Activated T-cell treated with anti-CD3 and anti-CD28 coated beads for 48 hours (primary cell): Measurements from ENCODE around the gene SYNE1.
A peak's percentile ranks its signal among the peaks of the same experiment; 100 is the strongest.
"Not testable (repeated sequence)": the region's sequence is repeated elsewhere in the genome, so short reads cannot be mapped to it uniquely, and the experiment has no call there.

Experiments
- DNase-seq: peaks from one replicate; pipeline ENCODE4 v3.0.0-alpha.2; 2020; ENCODE audit warnings: low read depth

Gene SYNE1

DNA sequence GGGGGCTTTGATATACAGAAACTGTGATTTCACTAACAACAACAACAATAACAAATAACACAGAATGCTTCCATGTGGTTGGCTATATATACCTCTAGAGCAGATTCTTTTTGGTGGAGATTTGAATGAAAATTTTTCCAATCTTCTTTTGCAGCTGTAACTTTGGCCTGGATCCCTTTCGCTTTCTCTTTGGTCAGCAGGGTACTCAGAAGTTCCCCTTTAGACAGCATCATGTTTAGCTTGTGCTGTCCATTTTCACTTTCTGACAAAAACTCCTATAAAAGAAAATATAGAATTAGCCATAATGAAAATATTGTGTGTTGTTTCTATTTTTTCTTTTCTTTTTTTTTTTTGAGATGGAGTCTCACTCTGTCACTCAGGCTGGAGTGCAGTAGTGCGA lies 264.2 kb downstream of the SYNE1 start:
- no peak for DNase-seq

DNA sequence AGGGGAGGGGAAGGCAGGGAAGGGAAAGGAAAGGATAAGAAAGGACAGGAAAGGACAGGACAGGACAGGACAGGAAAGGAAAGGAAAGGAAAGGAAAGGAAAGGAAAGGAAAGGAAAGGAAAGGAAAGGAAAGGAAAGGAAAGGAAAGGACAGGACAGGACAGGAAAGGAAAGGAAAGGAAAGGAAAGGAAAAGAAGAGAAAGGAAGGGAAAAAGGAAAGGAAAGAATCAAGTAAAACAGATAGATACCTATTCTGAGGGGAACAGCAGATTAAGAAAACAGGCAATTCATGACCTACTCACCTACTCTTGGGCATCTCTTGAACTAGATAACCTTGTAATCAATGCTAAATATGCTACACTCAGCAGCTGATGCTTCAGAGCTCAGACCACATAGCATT lies 265.4 kb downstream of the SYNE1 start:
- no peak for DNase-seq

DNA sequence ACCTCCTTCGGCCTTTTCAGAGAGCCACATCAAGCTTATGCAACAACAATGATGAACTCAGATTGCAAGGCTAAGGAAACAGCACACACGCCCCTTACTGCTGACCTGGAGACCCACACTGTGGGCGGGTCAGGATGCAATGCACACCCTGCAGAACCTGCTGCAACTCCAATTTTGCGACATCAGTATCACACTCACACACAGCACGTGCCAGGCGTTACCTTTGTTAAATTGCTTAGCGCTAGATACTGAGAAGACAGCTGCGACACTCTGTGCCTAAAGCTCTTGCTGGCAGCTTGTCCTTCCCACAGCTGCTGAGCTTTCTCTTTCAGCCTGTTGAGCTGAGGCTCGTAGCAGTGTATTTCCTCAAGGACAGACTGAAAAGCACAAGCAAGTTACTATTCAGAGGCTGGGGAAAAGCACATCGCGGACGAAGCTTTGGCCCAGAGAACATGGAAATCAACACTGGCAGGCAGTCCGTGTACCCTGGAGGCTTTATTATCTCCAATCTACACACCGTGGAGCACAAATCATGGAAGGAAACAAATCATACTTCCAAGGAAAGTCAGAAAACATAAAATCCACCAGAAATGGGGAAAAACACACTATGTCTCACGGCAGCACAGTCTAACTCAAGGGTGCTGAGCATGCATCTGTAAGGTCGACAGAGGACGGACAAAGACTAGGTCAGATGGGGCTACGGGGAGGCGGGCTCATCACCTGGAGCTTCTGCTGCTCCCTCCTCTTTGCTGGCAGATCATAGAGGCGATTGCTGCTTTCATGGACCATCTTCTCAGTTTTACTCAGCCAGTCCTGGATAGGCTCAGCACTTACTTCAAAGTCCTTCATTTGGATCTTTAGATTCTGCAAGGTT lies 268.2 kb downstream of the SYNE1 start:
- DNase-seq: no peak

DNA sequence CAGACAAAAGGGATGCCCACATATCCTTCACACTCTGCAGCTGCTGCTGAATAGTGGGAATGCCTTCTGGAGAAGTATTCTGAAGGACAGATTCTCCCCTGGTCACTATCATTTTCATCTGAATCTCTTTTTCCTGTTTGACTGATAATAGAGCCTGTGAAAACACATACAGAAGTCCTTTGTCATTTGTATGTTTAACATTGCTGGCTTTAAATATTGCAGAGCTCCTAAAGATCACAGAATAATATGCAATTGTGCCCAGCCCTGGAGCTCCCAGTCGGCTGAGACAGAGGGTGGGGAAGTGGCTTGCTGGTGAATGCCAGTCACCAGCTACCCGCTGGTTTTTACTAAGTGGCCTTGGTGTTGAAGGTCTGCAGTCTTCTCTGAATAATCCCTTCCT lies 272.3 kb downstream of the SYNE1 start:
- DNase-seq: no peak

DNA sequence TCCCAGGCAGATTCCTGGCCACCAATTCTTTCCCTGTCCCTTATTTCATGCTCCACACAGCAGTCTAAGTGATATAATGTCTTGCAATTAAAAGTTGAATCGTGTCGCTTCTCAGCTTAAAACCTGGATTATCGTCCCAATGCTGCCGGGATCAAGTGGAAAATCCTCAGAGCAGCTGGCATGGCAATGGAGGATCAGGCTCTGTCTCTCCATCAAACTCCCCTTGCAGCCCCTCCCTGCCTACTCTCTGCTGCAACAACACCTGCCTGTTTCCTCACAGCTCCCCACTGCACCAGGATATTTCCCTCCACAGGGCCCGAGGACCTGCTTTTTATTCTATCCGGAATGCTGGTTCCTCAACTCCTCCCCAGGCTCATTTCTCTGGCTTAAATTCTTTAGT lies 277.1 kb downstream of the SYNE1 start:
- DNase-seq: no peak

DNA sequence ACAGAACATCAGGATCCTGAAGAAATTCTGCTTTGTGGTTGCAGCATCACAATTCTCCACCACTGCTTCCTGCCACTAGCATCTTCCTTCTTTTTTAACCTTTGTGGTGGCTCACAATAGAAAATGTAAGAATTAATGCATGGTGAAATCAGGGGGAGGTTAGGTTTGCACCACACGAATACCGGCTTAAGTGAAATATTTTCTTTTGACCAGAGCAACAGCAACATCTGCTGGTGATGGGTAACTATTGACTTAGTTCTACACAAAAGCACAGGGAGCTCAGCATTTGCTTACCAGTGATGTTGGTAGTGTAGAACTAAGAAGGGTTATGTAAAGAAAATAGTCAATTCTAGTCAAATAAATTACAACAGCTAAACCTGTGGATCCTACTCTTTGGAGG lies 280.5 kb downstream of the SYNE1 start:
- no peak for DNase-seq

DNA sequence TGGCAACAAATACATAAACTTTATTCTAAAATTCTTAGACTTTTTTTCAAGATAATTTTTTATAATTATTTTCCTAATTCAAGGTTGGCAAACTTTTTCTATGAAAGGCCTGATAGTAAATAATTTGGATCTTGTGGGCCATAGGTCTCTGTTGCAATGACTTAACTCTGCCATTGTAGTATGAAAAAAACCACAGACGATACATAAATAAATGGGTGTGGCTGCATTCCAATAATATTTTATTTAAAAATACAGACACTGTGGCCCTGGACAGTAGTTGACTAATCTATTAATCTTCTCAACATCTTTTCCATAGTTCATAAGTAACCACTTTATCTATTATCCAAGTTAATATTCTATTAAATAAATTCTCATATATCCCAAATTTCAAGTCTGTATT lies 281.1 kb downstream of the SYNE1 start:
- no peak for DNase-seq

DNA sequence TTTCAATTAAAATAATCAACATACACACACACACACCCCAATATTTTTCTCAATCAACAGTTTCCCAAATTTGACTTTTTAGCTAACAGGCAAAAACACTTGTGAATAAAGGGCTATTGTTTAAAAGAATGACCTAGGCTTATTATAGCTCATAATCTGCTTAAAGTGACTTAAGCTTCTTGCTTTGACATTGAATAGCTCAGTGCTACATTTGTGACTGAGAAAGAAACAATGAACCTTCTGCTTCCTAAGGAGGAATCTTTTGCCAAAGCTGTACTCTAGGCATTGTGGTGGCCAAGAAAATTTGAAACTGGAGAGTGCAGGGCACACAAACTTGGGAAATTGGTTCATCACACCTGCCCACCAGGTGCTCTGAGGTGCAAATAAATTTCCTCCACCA lies 282.0 kb downstream of the SYNE1 start:
- DNase-seq: no peak

DNA sequence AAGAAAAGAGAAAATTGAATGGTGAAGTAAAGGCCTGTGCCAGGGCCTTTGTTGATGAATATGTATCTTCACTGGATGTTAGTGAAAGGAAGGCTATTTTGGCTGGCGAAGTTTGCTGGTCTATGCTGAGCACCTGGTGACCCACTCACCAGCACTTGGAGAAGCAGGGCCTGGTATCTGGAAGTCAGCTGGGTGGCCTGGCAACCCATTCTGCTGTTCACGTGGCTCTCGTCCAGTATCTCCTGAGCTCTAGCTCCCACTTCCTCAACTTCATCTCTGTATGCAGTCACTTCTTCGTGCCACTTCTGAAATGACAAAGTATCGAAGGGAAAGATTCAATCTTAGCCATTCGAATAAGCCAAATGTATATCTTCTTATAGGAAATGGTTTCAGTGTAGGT lies 283.7 kb downstream of the SYNE1 start:
- DNase-seq: no peak

DNA sequence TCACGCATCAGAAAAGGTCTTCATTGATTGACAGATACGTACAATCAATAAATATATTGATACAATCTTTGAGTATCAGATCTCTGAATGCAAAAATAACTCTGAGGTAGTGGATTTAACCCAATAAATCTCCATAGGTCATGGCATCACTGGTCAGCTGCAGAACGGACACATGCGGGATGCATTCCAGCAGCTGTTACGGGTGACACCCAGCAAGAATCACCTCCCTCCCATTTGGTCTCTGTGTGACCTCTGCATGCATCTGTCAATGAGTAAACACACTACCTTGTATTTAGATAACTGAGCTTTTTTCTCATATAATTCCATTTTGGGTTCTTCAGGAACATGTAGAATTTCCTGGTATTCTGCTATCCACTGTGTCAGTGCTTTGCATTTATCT lies 285.4 kb downstream of the SYNE1 start:
- DNase-seq: no peak

DNA sequence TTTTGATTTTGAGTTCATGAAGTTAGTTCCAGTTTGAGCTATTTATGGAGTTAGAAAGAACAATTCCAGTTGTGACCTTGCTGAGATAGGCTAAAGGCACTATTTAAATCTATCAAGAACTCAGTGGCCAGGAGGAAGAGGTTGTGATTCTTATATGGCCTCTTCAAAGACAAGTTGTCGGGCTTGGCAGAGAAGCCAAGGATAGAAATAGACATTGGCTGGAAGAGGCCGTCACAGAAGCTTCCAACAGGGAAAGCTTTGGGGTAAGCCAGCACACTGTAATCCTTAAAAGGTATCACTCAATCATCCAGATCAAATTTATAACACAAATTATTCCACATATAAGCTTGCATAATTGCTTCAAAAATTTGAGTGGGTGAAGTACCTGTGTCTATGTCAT lies 286.1 kb downstream of the SYNE1 start:
- no peak for DNase-seq

DNA sequence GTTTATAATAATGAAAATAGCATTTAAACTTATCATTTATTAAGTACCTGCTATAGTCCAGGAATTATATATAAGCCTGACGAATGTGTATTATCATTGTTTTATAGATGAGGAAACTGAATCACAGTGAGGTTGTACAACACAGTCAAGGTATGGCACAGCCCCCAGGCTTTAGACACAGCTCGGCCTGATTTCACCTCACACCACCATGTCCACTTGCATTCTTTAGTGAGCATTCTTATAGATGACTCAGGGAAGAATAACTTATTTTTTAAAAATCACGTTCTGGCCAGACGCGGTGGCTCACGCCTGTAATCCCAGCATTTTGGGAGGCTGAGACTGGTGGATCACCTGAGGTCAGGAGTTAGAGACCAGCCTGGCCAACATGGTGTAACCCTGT lies 289.0 kb downstream of the SYNE1 start:
- no peak for DNase-seq

DNA sequence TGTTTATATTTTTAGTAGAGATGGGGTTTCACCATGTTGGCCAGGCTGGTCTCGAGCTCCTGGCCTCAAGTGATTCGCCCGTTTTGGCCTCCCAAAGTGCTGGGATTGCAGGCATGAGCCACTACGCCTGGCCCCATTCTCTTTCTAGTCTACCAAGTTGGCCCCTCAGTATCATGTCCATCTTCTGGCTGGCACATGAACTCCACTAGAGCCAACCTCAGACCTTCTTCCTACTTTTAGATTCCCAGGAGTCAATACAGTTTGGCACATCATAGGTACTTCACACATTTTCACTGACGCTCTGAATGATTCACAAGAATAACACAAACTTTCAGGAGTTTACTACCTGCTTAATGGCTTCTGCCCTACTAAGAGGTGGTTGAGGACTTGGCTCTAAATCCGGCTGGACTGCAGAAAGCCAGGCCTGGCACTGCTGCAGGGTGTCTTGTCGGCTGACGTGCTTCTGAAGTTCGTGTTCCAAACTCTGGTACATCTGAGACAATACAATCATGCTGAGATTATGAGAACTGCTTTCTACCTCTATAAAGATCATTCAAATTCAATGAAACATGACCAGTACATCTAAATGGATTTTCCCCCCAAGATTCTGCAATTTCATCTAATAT lies 293.3 kb downstream of the SYNE1 start:
- no peak for DNase-seq

DNA sequence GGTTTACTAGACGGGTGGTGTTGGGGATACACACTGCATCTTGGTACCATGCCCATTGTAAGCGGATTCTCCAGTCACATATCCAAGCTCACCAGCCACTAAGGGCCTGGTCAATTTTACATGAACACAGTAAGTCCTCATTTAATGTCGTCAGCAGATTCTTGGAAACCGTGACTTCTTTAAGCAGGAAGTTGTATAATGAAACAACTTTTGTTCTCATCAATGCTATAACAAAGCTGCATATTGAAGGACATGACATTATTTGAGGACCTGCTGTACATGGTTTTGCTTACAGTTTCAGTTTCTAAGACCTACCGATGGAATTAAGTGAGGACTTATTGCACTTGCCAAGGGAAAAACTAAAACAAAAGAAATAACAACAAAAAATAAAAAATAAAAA lies 295.6 kb downstream of the SYNE1 start:
- no peak for DNase-seq

DNA sequence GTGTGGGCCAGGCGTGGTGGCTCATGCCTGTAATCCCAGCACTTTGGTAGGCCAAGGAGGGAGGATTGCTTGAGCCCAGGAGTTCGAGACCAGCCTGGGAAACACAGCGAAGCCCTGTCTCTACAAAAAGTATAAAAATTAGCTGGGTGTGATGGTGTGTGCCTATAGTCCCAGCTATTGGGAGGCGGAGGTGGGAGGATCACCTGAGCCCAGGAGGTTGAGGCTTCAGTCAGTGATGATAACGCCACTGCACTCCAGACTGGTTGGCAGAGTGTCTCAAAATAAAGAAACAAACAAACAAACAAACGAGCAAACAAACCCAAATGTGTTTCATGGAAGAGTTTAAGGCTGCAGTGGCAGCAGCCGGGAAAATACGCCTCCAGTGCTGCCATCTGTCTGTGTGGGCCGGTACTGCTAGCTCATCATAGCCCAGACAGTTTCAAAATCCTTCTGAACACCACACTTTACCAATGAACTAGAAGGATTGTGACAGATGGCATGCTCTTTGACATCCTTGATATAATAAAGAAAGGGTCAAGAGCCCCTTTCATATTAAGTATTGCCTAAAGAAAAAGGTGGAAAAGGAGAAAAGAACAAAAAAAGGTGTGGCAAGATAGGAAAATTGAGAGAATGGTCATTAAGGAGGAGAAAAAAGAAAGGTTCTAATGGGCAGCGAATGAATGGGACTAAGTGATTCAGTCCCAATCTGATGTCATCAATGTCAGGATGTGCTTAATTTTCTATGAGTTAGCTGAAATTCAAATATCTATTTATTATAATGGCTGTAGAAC lies 298.6 kb downstream of the SYNE1 start:
- peak; percentile 37 for DNase-seq

DNA sequence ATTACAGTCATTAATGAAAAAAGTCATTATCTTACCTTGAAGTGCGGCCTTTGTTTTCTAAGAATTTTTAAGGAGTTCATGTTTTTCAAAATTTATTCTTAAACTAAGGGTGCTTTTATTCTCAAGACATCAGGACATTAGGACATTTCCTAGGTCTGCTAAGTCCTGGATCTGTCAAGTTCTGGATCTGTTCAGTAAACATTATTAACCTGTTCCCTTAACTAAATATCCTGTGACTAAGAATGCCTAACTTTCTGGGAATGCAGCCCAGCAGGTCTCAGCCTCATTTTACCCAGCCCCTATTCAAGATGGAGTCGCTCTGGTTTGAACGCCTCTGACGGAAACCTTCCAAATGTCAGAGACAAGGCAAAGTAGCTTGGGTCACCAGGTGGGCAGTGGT lies 302.6 kb downstream of the SYNE1 start:
- DNase-seq: no peak

DNA sequence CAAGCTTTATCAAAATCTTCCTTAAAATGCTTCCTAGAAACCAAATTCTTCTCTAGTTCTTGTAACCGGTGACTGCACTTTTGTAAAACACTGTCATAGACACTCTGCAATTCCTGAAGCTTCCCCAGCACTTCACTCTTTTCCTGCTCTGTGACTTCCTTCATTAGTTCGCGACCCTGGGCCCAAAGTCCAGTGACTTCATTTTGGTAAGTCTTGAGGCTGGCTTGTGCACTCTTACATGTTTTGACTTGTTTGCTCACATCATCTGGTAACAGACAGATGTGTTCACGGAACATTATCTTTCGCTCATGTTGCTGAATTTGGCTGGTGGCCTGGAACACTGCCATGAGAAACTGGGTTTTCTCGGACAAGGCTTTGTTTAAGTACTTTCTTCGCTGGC lies 306.2 kb downstream of the SYNE1 start:
- DNase-seq: no peak

DNA sequence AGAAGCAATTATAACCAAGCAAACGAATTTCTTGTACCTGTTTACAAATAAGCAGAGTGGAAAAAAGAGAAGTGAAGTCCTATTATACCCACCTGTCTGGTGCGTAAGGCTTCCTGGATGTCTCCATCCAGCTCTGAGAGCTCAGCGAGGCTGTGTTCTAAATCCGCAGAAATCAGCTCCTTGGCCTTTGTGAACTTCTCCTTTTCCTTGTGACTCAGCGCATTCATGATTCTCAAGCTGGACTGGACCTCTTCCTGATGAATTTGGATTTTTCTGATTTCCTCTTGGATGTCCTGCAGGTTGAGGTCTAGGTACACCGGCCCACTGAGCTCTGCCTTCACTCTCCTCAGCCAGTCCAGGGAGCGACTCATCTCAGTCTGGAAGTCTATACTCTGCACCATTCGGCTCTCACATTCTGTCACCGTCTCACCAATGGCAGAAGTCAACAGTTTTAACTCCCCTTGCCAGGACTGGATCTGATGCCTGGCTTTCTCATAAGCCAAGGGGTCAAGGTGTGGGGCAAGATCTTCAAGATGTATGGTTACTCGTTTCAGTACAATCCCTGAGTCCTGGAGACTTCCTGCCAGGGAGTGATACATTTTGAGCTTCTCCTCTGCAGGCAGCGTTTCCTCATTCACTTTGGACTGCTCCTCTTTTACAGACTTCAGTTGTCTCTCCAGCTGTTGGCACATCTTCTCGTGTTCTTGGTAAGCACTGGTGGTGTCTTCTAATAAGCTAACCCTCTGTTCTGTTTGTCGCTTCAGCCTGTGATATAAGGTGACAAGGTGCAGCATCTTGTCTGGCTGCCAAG lies 307.3 kb downstream of the SYNE1 start:
- DNase-seq: no peak

DNA sequence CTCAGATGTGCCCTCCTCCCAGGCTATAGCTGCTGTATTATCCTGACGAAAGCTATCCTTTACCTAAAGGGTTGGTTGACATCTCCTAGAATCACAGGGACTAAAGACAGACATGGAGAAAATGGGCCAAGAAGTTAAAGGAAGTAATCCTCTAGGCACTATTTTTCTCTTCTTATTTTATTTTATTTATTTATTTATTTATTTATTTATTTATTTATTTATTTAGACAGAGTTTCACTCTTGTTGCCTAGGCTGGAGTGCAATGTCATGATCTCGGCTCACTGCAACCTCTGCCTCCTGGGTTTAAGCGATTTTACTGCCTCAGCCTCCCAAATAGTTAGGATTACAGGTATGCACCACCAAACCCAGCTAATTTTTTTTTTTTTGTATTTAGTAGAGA lies 309.0 kb downstream of the SYNE1 start:
- not testable (repeated sequence) for DNase-seq

DNA sequence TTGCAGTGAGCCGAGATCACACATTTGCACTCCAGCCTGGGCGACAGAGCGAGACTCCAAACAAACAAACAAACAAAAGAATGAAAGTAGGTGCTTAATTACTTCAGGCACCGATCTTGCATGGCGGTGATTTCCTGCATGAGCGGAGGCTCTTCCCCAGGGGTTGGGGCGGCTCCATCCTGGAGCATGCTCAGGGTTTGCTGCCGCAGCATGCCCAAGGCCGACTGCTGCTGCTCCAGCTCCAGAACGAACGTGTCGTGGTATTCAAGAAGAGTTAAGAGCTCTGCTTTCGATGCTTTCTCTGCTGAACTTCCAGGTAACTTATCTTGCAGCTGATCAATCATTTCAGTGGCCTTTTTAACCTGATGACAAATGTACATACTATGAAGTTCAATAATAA lies 313.8 kb downstream of the SYNE1 start:
- DNase-seq: no peak

DNA sequence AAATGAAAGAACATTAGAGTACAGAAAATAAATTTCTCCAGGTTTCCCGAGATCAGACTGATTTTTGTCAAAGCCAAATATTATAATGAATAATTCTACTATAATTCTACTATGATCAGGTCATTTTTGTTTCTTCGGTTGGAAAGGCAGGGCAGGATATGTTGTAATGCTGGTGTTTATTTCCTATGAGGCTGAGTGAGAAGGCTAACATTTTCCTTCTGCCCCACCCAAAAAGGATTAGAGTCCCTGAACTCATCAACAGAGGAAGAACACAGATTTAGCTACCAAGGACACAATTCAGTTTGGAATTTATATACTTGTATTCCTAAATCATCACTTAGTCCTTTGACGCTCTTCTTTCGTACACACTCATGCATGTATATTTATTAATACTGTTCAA lies 318.9 kb downstream of the SYNE1 start:
- no peak for DNase-seq

DNA sequence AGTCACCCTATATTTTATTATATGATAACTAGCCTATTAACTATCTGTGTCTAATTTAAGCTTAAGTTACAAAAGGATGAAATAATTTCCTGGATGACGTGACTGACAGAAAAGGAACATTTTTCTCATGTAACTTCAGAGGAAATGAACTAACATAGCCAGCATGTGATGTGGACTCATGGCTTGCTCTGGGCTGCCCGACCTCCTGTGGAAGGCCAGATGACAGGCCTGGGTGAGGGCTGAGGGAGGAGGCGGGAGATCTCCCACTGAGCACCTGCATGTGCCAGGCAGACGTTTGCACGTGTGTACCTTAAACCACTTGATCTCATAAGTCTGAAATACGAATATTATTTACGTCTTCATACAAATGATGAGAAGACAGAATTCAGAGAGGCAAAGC lies 321.1 kb downstream of the SYNE1 start:
- DNase-seq: no peak
